Activated CD4-positive, alpha-beta memory T cell treated with anti-CD3 and anti-CD28 coated beads for 36 hours (primary cell): ENCODE results near the gene TMEM225. TPM values are rescaled to one million over a fixed set of nuclear protein-coding genes. Genes with fewer than 3 reads are reported as not detected.

Experiments
- CTCF ChIA-PET: fragments of 350-600 bp; sonication (Branson Sonifier 250); formaldehyde crosslinking; loops from one replicate; lab custom pipeline; 2021; ENCODE audit warnings: antibody characterized with exemption, inconsistent platforms; lab: Charles Lee
- POLR2A ChIA-PET: fragments of 350-600 bp; sonication (Branson Sonifier 250); formaldehyde crosslinking; loops from one replicate; lab custom pipeline; 2021; ENCODE audit warnings: antibody characterized with exemption; lab: Charles Lee
- DNase-seq: peaks from one replicate; pipeline ENCODE4 v3.0.0-alpha.2; 2020
- H3K27ac Mint-ChIP-seq: one replicate; pipeline ENCODE4 v1.8.0; 2021; ENCODE audit warnings: mixed read lengths
- H3K27me3 Mint-ChIP-seq: one replicate; pipeline ENCODE4 v1.8.0; 2021; ENCODE audit warnings: mixed read lengths
- H3K36me3 Mint-ChIP-seq: one replicate; pipeline ENCODE4 v1.8.0; 2021; ENCODE audit warnings: mixed read lengths
- H3K4me1 Mint-ChIP-seq: one replicate; pipeline ENCODE4 v1.8.0; 2021; ENCODE audit warnings: low read depth, mixed read lengths
- H3K4me3 Mint-ChIP-seq: one replicate; pipeline ENCODE4 v1.8.0; 2021; ENCODE audit warnings: mild to moderate bottlenecking, mixed read lengths
- H3K9me3 Mint-ChIP-seq: one replicate; pipeline ENCODE4 v1.8.0; 2021; ENCODE audit warnings: mixed read lengths
- intact Hi-C: fragments of 100-400 bp; cut with micrococcal nuclease; formaldehyde crosslinking; loops from one replicate; pipeline ENCODE4 v1.15.1; 2023
- total RNA-seq, 2 experiments: library from RNA; stranded (reverse); gene quantifications; one replicate each; pipeline ENCODE4 v1.2.3, GENCODE V29; 2021

Gene TMEM225
- total RNA-seq, 2 experiments from 2014 or later: not detected

DNA sequence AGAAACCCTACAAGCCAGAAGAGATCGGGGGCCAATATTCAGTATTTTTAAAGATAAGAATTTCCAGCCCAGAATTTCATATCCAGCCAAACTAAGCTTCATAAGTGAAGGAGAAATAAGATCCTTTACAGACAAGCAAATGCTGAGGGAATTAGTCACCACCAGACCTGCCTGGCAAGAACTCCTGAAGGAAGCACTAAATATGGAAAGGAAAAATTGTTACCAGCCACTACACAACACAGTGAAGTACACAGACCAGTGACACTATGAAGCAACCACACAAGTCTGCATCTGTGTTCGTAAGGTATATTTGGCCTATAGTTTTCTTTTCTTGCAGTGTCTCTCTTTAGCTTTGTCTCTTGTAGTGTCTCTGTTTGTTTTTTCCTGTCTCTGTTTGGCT lies 29.0 kb downstream of the TMEM225 start:
- no peaks in the 10 kb centered on the region for H3K36me3 Mint-ChIP-seq
- no peaks in the 10 kb centered on the region for H3K9me3 Mint-ChIP-seq
- ChIA-PET POLR2A (no interaction called here), CTCF (no interaction called here)
- H3K27me3 Mint-ChIP-seq: peaks cover 4% of the 10 kb centered on the region
- H3K4me1 Mint-ChIP-seq: no peaks in the 10 kb centered on the region
- no peak for DNase-seq
- intact Hi-C loops: no loop called here
- no peak overlapping the region for H3K4me3 Mint-ChIP-seq
- H3K27ac Mint-ChIP-seq: no peak overlapping the region

DNA sequence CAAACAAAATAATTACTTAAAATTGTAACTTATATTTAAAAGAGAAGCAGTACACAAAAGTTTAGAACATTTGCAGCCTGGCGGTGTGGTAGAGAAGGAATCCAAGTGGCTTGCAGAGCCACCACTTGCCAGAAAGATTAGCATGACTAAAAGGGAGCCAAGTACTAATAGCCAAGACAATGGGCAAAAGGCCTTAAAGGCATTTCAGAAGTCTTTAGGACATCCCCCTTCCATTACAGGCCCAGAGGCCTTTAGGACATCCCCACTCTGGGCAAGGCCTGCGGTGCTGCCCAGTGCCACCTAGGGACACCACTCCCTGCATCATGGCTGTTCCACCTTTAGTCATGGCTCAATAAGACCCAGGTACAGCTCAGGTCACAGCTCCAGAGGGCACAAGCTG lies 32.4 kb downstream of the TMEM225 start:
- H3K36me3 Mint-ChIP-seq: no peaks in the 10 kb centered on the region
- no peak overlapping the region for H3K27ac Mint-ChIP-seq
- ChIA-PET POLR2A (no interaction called here), CTCF (no interaction called here)
- H3K4me1 Mint-ChIP-seq: no peaks in the 10 kb centered on the region
- H3K9me3 Mint-ChIP-seq: no peaks in the 10 kb centered on the region
- H3K4me3 Mint-ChIP-seq: no peak overlapping the region
- no peak for DNase-seq
- intact Hi-C loops: no loop called here
- peaks cover 9% of the 10 kb centered on the region for H3K27me3 Mint-ChIP-seq

DNA sequence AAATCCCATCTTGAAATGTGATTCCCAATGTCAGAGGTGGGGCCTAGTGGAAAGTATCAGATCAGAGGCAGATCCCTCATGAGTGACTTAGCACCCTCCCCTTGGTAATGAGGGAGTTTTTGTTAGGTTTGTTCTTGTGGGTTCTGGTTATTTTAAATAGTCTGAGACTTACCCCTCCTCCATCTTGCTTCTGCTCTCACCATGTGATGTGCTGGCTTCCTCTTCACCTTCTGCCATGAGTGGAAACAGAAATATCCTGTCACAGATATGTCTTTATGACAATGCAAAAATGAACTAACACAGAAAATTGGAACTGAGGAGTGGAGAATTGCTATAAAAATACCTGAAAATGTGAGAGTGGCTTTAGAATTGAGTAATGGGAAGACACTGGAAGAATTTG lies 33.1 kb downstream of the TMEM225 start:
- ChIA-PET POLR2A (no interaction called here), CTCF (no interaction called here)
- H3K27ac Mint-ChIP-seq: no peak overlapping the region
- no peak for DNase-seq
- no peaks in the 10 kb centered on the region for H3K4me1 Mint-ChIP-seq
- no peak overlapping the region for H3K4me3 Mint-ChIP-seq
- no peaks in the 10 kb centered on the region for H3K36me3 Mint-ChIP-seq
- peaks cover 9% of the 10 kb centered on the region for H3K27me3 Mint-ChIP-seq
- no peaks in the 10 kb centered on the region for H3K9me3 Mint-ChIP-seq
- intact Hi-C loops: no loop called here

DNA sequence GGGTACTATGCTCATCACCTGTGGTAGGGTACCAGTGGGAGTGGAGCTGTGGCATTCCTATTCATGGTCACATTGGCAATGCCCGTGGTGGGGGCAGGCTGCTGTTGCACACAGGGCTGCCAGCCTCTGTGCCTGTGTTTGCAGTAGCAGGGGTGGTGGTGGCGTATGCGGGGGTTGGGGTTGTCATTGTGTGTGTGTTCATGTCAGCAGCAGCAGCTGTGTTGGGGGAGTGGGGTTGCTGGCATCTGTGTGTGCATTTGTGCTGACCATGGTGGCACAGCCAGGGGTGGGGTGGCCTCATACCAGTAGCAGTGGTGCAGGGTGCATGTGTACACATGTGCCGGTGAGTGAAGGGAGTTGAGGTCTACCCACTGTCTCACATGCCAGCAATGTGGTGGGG lies 34.4 kb downstream of the TMEM225 start:
- Mint-ChIP-seq H3K27ac (no peak overlapping the region), H3K4me1 (no peaks in the 10 kb centered on the region), H3K9me3 (no peaks in the 10 kb centered on the region), H3K27me3 (peaks cover 10% of the 10 kb centered on the region), H3K4me3 (no peak overlapping the region), H3K36me3 (no peaks in the 10 kb centered on the region)
- ChIA-PET POLR2A (no interaction called here), CTCF (no interaction called here)
- intact Hi-C loops: no loop called here
- no peak for DNase-seq

DNA sequence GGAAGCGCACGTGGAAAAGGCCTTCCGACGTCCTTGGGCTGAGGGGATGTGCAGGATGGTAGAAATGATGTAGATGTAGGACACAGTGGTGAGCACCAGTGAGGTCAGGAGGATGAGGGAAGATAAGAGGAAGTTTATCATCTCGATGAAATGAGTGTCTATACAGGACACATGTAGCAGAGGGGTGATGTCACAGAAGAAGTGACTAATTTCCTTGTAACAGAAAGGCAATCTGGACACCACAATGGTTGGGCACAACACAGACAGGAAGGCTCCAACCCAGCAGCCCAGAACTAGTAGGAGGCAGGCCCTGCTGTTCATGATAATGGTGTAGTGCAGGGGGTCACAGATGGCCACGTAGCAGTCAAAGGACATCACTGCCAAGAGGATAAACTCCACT lies 44.3 kb downstream of the TMEM225 start:
- DNase-seq: no peak
- intact Hi-C loops: no loop called here
- Mint-ChIP-seq H3K36me3 (no peaks in the 10 kb centered on the region), H3K4me3 (no peak overlapping the region), H3K27me3 (peaks cover 7% of the 10 kb centered on the region), H3K9me3 (no peaks in the 10 kb centered on the region), H3K27ac (no peak overlapping the region), H3K4me1 (no peaks in the 10 kb centered on the region)
- CTCF ChIA-PET: no interaction called here
- POLR2A ChIA-PET: no interaction called here

DNA sequence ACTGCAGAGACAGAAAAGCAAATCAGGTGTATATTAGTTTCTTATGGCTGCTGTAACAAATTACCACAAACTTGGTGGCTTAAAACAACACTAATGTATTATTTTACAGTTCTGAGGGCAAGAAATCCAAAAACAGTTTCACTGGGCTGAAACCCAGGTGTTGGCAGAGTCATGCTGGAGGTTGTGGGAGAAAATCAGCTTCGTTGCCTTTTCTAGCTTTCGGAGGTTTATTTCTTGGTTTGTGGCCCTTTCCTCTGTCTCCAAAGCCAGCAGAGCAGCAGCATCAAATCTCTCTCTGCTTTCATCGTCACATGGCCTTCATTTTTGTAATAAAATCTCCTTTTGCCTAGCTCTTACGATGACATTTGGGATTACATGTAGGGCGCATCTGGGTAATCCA lies 46.3 kb downstream of the TMEM225 start:
- Mint-ChIP-seq H3K36me3 (no peaks in the 10 kb centered on the region), H3K27ac (no peak overlapping the region), H3K4me1 (no peaks in the 10 kb centered on the region), H3K9me3 (no peaks in the 10 kb centered on the region), H3K27me3 (peaks cover 7% of the 10 kb centered on the region), H3K4me3 (no peak overlapping the region)
- ChIA-PET CTCF (no interaction called here), POLR2A (no interaction called here)
- intact Hi-C loops: no loop called here
- DNase-seq: no peak

DNA sequence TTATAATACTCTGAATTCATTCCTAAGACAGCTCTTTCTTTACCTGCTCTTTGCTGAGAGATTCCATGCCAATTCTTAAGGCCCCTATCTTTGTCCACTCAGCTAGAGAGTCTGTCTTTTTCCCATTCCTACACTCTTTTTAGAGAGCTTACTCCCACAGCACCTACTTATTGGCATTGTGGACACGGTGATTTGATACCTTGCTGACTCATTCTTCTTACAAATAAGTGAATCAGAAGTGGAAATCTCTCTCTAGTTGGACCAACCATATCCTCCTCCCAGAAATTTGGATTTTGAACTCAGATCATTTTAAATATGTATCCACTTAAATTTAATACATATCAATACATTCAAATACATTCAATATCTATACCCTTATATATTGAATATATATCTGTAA lies 46.8 kb downstream of the TMEM225 start:
- Mint-ChIP-seq H3K27ac (no peak overlapping the region), H3K4me1 (no peaks in the 10 kb centered on the region), H3K4me3 (no peak overlapping the region), H3K27me3 (peaks cover 7% of the 10 kb centered on the region), H3K36me3 (no peaks in the 10 kb centered on the region), H3K9me3 (no peaks in the 10 kb centered on the region)
- ChIA-PET POLR2A (no interaction called here), CTCF (no interaction called here)
- no peak for DNase-seq
- intact Hi-C loops: no loop called here

DNA sequence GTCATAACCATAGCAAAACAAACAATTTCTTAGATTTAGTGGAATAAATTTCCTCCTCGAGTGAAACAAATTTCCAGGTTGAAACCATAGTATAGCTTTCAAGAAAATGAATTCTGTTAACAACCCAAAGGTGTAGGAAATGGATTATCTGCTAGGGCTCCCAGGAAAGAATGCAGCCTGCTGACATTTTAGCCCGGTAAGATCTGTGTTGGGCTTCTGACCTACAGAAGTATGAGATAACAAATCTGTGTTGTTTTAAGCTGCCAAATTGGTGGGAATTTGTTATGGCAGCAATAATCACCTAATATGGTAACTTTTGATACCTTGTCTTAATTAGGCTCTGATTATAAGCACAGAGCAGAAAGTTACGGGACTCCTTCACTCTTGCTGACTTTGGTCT lies 47.3 kb downstream of the TMEM225 start:
- H3K27ac Mint-ChIP-seq: no peak overlapping the region
- H3K9me3 Mint-ChIP-seq: no peaks in the 10 kb centered on the region
- H3K36me3 Mint-ChIP-seq: no peaks in the 10 kb centered on the region
- no peaks in the 10 kb centered on the region for H3K4me1 Mint-ChIP-seq
- H3K4me3 Mint-ChIP-seq: no peak overlapping the region
- no peak for DNase-seq
- intact Hi-C loops: no loop called here
- ChIA-PET POLR2A (no interaction called here), CTCF (no interaction called here)
- H3K27me3 Mint-ChIP-seq: peaks cover 7% of the 10 kb centered on the region

DNA sequence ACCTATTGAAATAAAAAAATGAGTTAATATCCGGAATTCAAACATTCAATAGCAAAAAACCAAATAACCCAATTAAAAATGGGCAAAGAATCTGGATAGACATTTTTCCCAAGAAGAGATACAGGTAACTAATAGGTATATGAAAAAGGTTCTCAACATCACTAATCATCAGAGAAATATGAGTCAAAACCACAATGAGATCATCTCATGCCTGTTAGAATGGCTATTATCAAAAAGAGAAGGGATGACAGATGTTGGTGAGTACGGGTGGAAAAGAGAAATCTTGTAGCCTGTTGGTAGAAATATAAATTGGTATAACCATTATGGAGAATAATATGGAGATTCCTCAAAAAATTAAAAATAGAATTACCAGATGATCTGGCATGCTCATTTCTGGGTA lies 52.4 kb downstream of the TMEM225 start:
- DNase-seq: no peak
- intact Hi-C loops: no loop called here
- Mint-ChIP-seq H3K27me3 (peaks cover 14% of the 10 kb centered on the region), H3K4me3 (no peak overlapping the region), H3K36me3 (no peaks in the 10 kb centered on the region), H3K9me3 (no peaks in the 10 kb centered on the region), H3K4me1 (no peaks in the 10 kb centered on the region), H3K27ac (no peak overlapping the region)
- CTCF ChIA-PET: no interaction called here
- POLR2A ChIA-PET: no interaction called here

Other genes starting within 250 kb of the TMEM225 start
- gene SCN3B, start 231.0 kb downstream of the TMEM225 start, total RNA-seq: not detected
- gene ZNF202, start 144.0 kb downstream of the TMEM225 start, total RNA-seq: 1 to 10 TPM; 7.8 to 7.9 TPM
- not detected for gene OR6X1, start 131.2 kb downstream of the TMEM225 start, total RNA-seq
- not detected for gene OR6M1, start 79.3 kb downstream of the TMEM225 start, total RNA-seq
- not detected for gene OR8D4, start 16.5 kb upstream of the TMEM225 start, total RNA-seq
- not detected for gene OR4D5, start 53.9 kb upstream of the TMEM225 start, total RNA-seq
- gene OR6T1, start 58.2 kb upstream of the TMEM225 start, total RNA-seq: not detected
- gene OR10S1, start 92.1 kb upstream of the TMEM225 start, total RNA-seq: not detected
- gene OR10G6, start 109.5 kb upstream of the TMEM225 start, total RNA-seq: not detected
- gene OR10G4, start 127.3 kb upstream of the TMEM225 start, total RNA-seq: not detected
- not detected for gene OR10G9, start 137.3 kb upstream of the TMEM225 start, total RNA-seq
- not detected for gene OR10G8, start 141.1 kb upstream of the TMEM225 start, total RNA-seq
- gene OR10G7, start 155.7 kb upstream of the TMEM225 start, total RNA-seq: not detected
- gene VWA5A, start 229.8 kb upstream of the TMEM225 start, total RNA-seq: 1 to 10 TPM; 6.9 to 7.5 TPM